T-helper 17 cell (primary cell): Measurements from ENCODE around the gene APOL1. TPM values are rescaled to one million over a fixed set of nuclear protein-coding genes. Genes with fewer than 3 reads are reported as not detected.
A peak's percentile ranks its signal among the peaks of the same experiment; 100 is the strongest.

ENCODE experiments used
- ATAC-seq: fragments of 150-1000 bp; cut with Tn5 transposase; 2 replicates; pipeline ENCODE4 v1.10.0; 2021; ENCODE audit warnings: mild to moderate bottlenecking, moderate library complexity
- DNase-seq, 3 donors: peaks; one replicate each; pipeline versions ENCODE4 v3.0.0 to v3.0.0-alpha.2; 2020 to 2021
- H3K9me3 ChIP-seq: one replicate; pipeline ENCODE4 v1.7.0; 2013; ENCODE audit warnings: low read length, mild to moderate bottlenecking; ENCODE audit not compliant: control insufficient read depth, poor library complexity, severe bottlenecking
- H3K27ac Mint-ChIP-seq: one replicate; pipeline ENCODE4 v1.8.0; 2022; ENCODE audit warnings: mild to moderate bottlenecking, moderate library complexity, mixed read lengths
- H3K27me3 Mint-ChIP-seq: one replicate; pipeline ENCODE4 v1.8.0; 2022; ENCODE audit warnings: mixed read lengths
- H3K36me3 Mint-ChIP-seq: one replicate; pipeline ENCODE4 v1.8.0; 2022; ENCODE audit warnings: low read depth, mixed read lengths
- H3K4me1 Mint-ChIP-seq: one replicate; pipeline ENCODE4 v1.8.0; 2022; ENCODE audit warnings: mild to moderate bottlenecking, mixed read lengths
- H3K4me3 Mint-ChIP-seq: one replicate; pipeline ENCODE4 v1.8.0; 2022; ENCODE audit warnings: mild to moderate bottlenecking, moderate library complexity, mixed read lengths
- total RNA-seq, 4 donors: library from RNA in 2 of 4; stranded (reverse) in 2 of 4; gene quantifications; one replicate each; pipeline ENCODE4 v1.2.3 and lab custom pipeline; 2022 to 2026

APOL1 gene
- total RNA-seq, 2 donors from 2014 or later, result 12.5 to 15.0 TPM

- no peaks in the 10 kb centered on the region for H3K9me3 ChIP-seq
- peaks cover 9% of the 10 kb centered on the region for H3K36me3 Mint-ChIP-seq
- no peak overlapping the region for H3K27ac Mint-ChIP-seq
- ATAC-seq, result no peak
- H3K27me3 Mint-ChIP-seq, result no peaks in the 10 kb centered on the region
- H3K4me1 Mint-ChIP-seq, result no peaks in the 10 kb centered on the region
- no peak overlapping the region for H3K4me3 Mint-ChIP-seq
- DNase-seq, result no peak
Observed at GRCh38 chr22:36315325-36315724, 62.4 kb downstream of the APOL1 start.

- Mint-ChIP-seq H3K27me3 (no peaks in the 10 kb centered on the region), H3K36me3 (peaks cover 9% of the 10 kb centered on the region), H3K4me1 (no peaks in the 10 kb centered on the region), H3K27ac (peak overlapping the region; percentile 78), H3K4me3 (no peak overlapping the region)
- ATAC-seq, result no peak
- DNase-seq, result no peak
- H3K9me3 ChIP-seq, result no peaks in the 10 kb centered on the region
Observed at GRCh38 chr22:36316419-36316818, 63.5 kb downstream of the APOL1 start.

Other genes starting within 250 kb of the APOL1 start
- gene RBFOX2, start 224.3 kb upstream of the APOL1 start, total RNA-seq, result under 1 TPM; 0.23 to 0.97 TPM
- gene APOL3, start 92.4 kb upstream of the APOL1 start, total RNA-seq, result 100 to 1,000 TPM; 229 to 265 TPM
- under 1 TPM in 1 of 2 donors, not detected in 1; 0.22 TPM for gene APOL4, start 51.3 kb upstream of the APOL1 start, total RNA-seq
- 10 to 100 TPM; 36.9 to 42.9 TPM for gene APOL2, start 13.6 kb upstream of the APOL1 start, total RNA-seq
- gene MYH9, start 134.8 kb downstream of the APOL1 start, total RNA-seq, result 1,000 to 10,000 TPM; 1,038 to 1,220 TPM
- 10 to 100 TPM; 27.0 to 32.3 TPM for gene TXN2, start 228.5 kb downstream of the APOL1 start, total RNA-seq